ENCODE measurements around the gene GAL3ST2. TPM values are rescaled to one million over a fixed set of nuclear protein-coding genes. Genes with fewer than 3 reads are reported as not detected.

GAL3ST2 gene
- polyA plus RNA-seq, 1 experiment, result not detected

GRCh38 chr2:241762933-241763369 is 13.7 kb upstream of the GAL3ST2 start:
- ChIA-PET CTCF (no interaction called here), POLR2A (no interaction called here)
- no peaks in the 10 kb centered on the region for H3K27me3 ChIP-seq (ENCODE audit: control insufficient read depth, insufficient read depth, low read length)
- TF ChIP-seq CTCF (IDR thresholded peaks at IDR 0.05; ENCODE audit: insufficient read depth, low read depth, low read length), result no peak
- H3K4me3 ChIP-seq (ENCODE audit: low read depth, low read length), result no peak overlapping the region
- peaks cover 6% of the 10 kb centered on the region for H3K36me3 ChIP-seq (ENCODE audit: control insufficient read depth, insufficient read depth, low read length)
- DNase-seq (ENCODE audit: low read depth), result no peak

GRCh38 chr2:241763551-241764274 is 12.9 kb upstream of the GAL3ST2 start:
- no peak for DNase-seq (ENCODE audit: low read depth)
- H3K36me3 ChIP-seq (ENCODE audit: control insufficient read depth, insufficient read depth, low read length), result peaks cover 6% of the 10 kb centered on the region
- POLR2A ChIA-PET, result no interaction called here
- H3K27me3 ChIP-seq (ENCODE audit: control insufficient read depth, insufficient read depth, low read length), result no peaks in the 10 kb centered on the region
- H3K4me3 ChIP-seq (ENCODE audit: low read depth, low read length), result no peak overlapping the region
- CTCF ChIA-PET, result interaction anchor here (1.2 kb wide), 2 partner anchors 9 to 25 kb away, joined by 3 to 5 read pairs; no protein-coding TSS in a partner anchor
- no peak for TF ChIP-seq CTCF (IDR thresholded peaks at IDR 0.05; ENCODE audit: insufficient read depth, low read depth, low read length)

GRCh38 chr2:241764275-241765241 is 12.1 kb upstream of the GAL3ST2 start:
- no peak overlapping the region for H3K4me3 ChIP-seq (ENCODE audit: low read depth, low read length)
- no peak for DNase-seq (ENCODE audit: low read depth)
- TF ChIP-seq CTCF (IDR thresholded peaks at IDR 0.05; ENCODE audit: insufficient read depth, low read depth, low read length), result no peak
- no peaks in the 10 kb centered on the region for H3K27me3 ChIP-seq (ENCODE audit: control insufficient read depth, insufficient read depth, low read length)
- CTCF ChIA-PET, result interaction anchor here (0.6 to 1.2 kb wide), 4 partner anchors 10 to 114 kb away, joined by 3 to 5 read pairs (median 3); partner anchors contain the start of gene NEU4
- peaks cover 6% of the 10 kb centered on the region; the same call in 1 of the 2 replicates for H3K36me3 ChIP-seq (ENCODE audit: control insufficient read depth, insufficient read depth, low read length)
- POLR2A ChIA-PET, result no interaction called here

GRCh38 chr2:241767464-241768250 is 9.0 kb upstream of the GAL3ST2 start:
- no peak overlapping the region for H3K4me3 ChIP-seq (ENCODE audit: low read depth, low read length)
- no peak for TF ChIP-seq CTCF (IDR thresholded peaks at IDR 0.05; ENCODE audit: insufficient read depth, low read depth, low read length)
- peaks cover 4% of the 10 kb centered on the region; the same call in 1 of the 2 replicates for H3K36me3 ChIP-seq (ENCODE audit: control insufficient read depth, insufficient read depth, low read length)
- POLR2A ChIA-PET, result no interaction called here
- CTCF ChIA-PET, result no interaction called here
- DNase-seq (ENCODE audit: low read depth), result no peak
- no peaks in the 10 kb centered on the region for H3K27me3 ChIP-seq (ENCODE audit: control insufficient read depth, insufficient read depth, low read length)

Measured in BJ (cell line).